HG03097 (cell line): ENCODE data around the gene NFE2.

Source experiments
- ATAC-seq: cut with Tn5 transposase; IDR thresholded peaks from one replicate; pipeline ENCODE4 v1.9.1; 2021; ENCODE audit not compliant: unreplicated experiment, low FRiP score

NFE2 gene

GRCh38 chr12:54253240-54253639 lies 47.6 kb downstream of the NFE2 start:
- no peak for ATAC-seq

- no peak for ATAC-seq
Measured at GRCh38 chr12:54251667-54252284, 49.0 kb downstream of the NFE2 start.

GRCh38 chr12:54249489-54249888 lies 51.3 kb downstream of the NFE2 start:
- no peak for ATAC-seq

- no peak for ATAC-seq
Measured at GRCh38 chr12:54246011-54246641, 54.7 kb downstream of the NFE2 start.
